Right kidney (tissue), 1 donor: Measurements from ENCODE around the gene TUT4.

ENCODE experiments used
- DNase-seq: peaks from one replicate; pipeline ENCODE4 v3.0.0-alpha.2; 2016

TUT4 gene

DNA sequence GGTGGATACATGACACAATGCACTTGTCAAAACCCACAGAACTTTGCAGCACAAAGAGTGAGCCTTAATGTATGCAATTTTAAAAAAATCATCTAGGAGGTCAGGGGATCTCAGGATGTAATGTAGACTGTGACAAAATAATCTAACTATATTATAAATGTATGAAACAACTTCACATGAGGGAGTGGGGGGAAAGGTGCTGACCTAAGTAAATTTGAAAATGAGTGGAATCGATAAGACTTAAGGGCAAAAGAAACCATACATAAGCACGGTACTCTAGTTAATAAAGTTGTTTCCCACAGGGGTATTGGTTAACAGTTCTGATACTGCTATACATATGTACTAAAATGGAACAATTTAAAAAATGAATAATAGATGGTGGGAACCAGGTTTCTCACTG is 83.8 kb downstream of the TUT4 start:
- DNase-seq: no peak

DNA sequence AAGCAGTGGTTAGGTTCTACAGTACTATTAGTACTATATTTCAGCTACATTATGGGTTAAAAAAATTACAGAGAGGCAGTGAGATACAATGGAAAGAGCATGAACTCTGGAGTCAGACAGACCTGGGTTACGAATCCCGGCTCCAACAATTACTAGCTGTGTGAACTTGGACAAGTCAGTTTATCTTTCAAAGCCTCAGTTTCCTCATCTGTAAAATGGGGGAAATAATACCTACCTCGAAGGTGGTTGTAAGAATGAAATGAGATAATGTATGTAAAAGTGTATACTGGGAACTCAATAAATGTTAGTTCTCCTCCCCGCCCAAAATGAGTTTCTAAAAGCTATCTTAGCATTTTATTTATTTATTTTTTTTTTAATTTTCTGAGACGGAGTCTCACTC is 89.0 kb downstream of the TUT4 start:
- DNase-seq: no peak

DNA sequence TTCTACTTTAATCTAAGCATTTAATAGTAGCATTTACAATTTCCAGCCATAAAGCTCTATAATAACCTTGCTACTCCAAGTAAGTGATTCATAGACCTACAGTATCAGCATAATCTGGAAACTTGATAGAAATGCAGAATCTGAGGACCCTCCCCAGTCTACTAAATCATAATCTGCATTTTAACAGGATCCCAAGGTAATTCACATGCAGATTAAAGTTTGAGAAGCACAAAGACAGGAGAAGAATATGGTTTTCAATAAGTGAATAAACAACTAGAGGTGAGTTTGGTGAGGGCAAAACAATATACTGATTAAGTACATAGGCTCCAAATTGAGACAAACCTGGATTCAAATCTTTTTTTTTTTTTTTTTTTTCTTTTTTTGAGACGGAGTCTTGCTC is 91.1 kb downstream of the TUT4 start:
- DNase-seq: no peak

DNA sequence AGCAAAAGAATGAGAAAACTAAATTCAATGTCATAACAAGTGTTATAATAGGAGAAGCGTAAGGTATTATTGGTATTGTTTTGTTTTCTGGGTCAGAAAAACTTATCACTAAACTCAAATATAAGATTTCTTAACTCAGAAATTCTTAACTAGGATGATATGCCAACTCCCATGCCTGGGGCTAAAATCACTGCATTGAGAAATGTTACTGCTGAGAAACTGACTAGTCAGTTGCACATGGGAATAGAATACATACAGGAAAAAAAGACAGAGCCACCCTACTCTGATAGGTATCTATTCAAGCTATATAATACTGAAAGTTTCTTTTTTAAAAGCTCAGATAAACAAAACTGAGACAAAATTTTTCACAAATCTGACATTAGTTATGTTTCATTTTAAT is 92.2 kb downstream of the TUT4 start:
- DNase-seq: no peak

DNA sequence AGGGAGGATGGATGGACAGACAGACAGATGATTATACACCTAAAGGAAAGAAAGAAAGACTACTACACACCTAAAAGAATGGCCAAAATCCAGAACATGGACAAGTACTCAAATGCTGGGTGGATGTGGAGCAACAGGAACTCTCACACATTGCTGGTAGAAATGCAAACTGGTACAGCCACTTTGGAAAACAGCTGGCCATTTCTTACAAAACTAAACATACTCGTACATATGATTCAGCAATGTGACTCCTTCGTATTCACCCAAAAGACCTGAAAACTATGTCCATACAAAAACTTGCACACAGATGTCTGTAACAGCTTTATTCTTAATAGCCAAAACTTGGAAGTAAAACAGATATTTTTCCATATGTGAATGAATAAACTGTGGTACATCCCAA is 97.2 kb downstream of the TUT4 start:
- DNase-seq: no peak

- no peak for DNase-seq
Measured at GRCh38 chr1:52454779-52455178, 98.1 kb downstream of the TUT4 start.

- DNase-seq: no peak
Measured at GRCh38 chr1:52454127-52454526, 98.8 kb downstream of the TUT4 start.

- no peak for DNase-seq
Measured at GRCh38 chr1:52444463-52444862, 108.4 kb downstream of the TUT4 start.

- no peak for DNase-seq
Measured at GRCh38 chr1:52439976-52440375, 112.9 kb downstream of the TUT4 start.

- DNase-seq: no peak
Measured at GRCh38 chr1:52436817-52437216, 116.1 kb downstream of the TUT4 start.

DNA sequence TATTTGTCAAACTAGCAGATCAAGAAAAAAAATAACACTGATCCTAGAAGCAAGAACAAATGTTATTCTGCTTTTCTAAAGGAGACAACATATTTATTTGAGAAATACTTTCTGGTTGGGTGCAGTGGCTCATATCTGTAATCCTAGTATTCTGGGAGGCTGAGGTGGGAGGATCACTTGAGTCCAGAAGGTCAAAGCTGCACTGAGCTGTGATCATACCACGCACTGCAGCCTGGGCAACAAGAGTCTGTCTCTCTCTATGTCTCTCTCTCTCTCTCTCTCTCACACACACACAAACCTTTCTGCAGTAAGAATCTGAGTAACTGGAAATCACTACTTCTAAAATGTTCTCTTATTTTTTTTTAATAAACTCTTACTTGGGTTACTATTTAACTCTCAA is 117.2 kb downstream of the TUT4 start:
- no peak for DNase-seq

- DNase-seq: no peak
Measured at GRCh38 chr1:52435211-52435610, 117.7 kb downstream of the TUT4 start.

DNA sequence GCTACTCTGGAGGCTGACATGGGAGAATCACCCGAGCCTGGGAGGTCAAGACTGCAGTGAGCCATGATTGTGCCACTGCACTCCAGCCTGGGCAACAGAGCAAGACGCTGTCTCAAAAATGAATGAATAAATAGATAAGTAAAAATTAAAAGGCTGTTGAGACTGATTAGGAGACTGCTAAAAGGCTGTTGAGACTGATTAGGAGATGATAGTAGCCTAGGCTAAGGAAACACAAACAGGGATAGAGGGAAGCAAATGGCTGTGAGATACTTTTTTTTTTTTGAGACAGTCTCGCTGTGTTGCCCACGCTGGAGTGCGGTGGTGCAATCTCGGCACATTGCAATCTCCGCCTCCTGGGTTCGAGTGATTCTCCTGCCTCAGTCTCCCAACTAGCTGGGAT is 120.1 kb downstream of the TUT4 start:
- DNase-seq: no peak

- DNase-seq: no peak
Measured at GRCh38 chr1:52427152-52427551, 125.7 kb downstream of the TUT4 start.

DNA sequence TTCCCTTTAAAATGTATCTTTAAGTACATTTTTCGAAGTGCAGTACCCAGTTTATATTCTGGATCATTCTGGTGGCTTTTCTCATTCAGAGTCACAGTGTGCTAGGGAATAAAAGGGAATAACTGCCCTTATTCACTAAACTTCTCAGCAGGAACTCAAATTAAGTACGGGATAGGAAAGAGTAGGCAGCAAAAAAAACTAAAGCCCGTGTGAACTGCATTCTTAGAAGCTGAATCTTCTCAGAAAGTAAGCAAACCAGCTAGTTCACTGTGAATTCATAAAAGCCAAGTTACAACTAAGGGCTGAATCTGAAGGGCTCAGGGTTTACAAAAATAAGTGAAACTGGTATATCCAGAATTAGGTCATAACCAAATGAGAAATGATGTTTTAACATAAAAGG is 126.5 kb downstream of the TUT4 start:
- no peak for DNase-seq

GRCh38 chr1:52424813-52425212 is 128.1 kb downstream of the TUT4 start:
- DNase-seq: no peak

GRCh38 chr1:52424231-52424636 is 128.7 kb downstream of the TUT4 start:
- no peak for DNase-seq

- no peak for DNase-seq
Measured at GRCh38 chr1:52423771-52424170, 129.1 kb downstream of the TUT4 start.

DNA sequence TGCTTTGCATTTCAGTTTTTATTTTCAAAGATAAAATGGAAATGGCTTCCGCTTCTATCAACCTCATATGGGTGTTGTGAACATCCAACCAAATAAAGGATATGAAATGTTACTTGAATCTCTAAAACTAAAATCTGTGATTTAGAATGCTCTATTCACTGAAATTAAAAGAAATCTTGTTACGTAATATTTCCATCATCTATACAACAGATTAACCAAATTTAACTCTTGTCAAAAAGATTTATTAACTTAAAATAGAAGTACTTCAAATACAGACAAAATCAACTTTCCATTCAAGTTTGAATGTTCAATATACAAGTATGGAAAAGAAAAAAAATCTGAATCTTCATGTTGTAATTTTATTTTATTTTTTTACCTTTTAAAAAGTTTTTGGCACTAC is 129.8 kb downstream of the TUT4 start:
- no peak for DNase-seq

DNA sequence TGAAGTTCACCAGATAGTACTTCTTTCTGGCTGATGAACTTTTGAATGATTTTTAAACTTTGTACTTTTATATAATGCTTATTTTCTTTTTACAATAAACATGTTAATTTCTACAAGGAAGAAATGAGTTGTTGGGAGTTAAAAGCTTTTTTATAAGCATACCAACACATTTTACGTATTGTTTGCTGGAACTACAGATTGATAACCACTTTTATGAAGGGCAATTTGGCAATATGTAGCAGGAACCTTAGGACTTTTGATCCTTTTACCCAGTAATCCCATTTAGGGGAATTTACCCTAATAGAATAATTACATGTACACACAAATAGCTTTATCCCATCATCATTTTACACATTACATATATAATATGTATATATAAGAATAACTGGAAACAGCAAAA is 132.2 kb downstream of the TUT4 start:
- no peak for DNase-seq

GRCh38 chr1:52416811-52417210 is 136.1 kb downstream of the TUT4 start:
- no peak for DNase-seq

GRCh38 chr1:52414942-52415341 is 137.9 kb downstream of the TUT4 start:
- DNase-seq: no peak

DNA sequence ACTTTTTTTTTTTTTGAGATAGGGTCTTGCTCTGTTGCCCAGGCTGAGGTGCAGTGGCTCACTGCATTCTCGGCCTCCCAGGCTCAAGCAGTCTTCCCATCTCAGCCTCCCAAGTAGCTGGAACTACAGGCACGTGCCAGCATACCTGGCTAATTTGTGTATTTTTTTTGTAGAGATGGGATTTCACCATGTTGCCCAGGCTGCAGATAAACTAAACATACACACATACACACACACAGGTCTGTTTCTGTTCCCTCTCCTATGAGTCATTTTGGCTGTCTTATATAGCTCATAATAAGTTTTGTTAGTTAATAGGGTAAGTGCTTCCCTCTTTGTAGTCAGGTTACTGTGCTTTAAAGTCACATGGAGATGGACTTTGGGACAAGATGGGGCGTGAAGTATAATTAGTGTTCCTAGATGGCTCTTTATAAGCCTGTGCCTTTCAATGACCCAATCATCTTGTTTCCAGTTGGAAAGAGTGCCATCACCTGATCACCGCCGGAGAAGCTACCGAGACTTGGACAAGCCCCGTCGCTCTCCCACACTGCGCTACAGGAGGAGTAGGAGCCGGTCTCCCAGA is 139.4 kb downstream of the TUT4 start:
- DNase-seq: no peak

GRCh38 chr1:52404975-52405338 is 147.9 kb downstream of the TUT4 start:
- no peak for DNase-seq
